Fibroblast of skin of abdomen (primary cell): ENCODE data around the gene EXD2.
A peak's percentile ranks its signal among the peaks of the same experiment; 100 is the strongest.
"Not testable (repeated sequence)": the region's sequence is repeated elsewhere in the genome, so short reads cannot be mapped to it uniquely, and the experiment has no call there.

Experiments used
- DNase-seq: peaks from one replicate; pipeline ENCODE4 v3.0.0-alpha.2; 2013

The EXD2 gene

DNA sequence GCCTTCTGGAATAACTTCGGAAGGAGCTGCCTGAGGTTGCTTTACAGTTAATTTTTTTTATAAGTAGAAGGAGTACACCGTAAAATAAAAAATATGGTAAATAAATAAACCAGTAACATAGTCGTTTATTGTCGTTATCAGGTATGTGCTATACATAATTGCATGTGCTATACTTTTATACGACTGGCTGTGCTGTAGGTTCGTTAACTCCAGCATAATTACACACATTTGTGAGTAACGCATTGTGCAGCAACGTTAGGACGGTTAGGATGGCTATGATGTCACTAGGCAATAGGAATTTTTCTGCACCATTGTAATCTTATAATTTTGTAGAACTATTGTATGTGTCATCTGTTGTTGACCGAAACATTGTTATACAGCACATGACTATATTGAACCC is 8.5 kb downstream of the EXD2 start:
- no peak for DNase-seq

GRCh38 chr14:69204753-69205152 is 13.5 kb downstream of the EXD2 start:
- no peak for DNase-seq

DNA sequence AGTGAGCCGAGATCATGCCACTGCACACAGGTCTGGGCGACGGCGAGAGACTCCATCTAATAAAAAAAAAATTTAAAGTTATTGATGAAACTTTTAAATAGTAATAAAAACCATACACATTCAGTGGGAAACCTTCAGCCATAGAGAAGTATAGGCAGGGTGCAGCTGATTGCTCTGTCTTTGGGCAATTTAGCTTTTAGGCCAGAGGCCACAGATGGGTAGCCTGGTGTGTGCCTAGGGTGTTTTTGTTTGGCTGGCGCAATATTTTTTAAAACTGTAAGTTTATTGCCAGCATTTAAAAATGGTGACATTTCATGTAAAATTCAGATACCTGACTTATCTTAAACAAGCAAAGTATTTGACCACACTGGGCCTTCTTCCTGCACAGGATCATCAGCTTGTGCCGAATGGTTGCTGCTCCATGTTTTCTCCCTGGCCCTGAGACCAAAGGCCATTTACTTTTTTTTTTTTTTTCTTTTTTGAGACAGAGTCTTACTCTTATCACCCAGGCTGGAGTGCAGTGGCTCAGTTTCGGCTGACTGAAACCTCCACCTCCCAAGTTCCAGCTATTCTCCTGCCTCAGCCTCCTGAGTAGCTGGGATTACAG is 16.2 kb downstream of the EXD2 start:
- no peak for DNase-seq

DNA sequence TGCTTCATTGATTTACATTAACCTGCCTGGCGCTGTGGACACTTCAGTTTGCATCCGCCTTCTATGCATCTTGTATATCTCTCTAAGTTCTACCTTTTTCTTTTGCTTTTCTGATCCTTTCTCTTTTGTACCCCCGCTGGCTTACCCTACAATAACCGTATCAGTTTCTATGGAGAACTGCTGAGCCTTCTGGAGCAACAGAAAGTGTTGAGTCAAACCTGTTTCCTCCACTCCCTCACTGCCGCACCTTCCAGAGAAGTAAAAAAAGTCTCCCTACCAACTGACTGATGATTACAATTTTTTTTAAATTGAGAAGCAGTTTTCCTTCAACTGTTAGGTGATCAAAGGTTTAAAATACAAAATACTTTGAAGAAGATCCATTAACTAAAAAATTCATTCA is 17.4 kb downstream of the EXD2 start:
- DNase-seq = no peak

GRCh38 chr14:69214393-69214792 is 23.1 kb downstream of the EXD2 start:
- DNase-seq = no peak

DNA sequence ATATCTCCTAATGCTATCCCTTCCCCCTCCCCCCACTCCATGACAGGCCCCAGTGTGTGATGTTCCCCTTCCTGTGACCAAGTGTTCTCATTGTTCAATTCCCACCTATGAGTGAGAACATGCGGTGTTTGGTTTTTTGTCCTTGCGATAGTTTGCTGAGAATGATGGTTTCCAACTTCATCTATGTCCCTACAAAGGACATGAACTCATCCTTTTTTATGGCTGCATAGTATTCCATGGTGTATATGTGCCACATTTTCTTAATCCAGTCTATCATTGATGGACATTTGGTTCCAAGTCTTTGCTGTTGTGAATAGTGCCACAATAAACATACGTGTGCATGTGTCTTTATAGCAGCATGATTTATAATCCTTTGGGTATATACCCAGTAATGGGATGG is 26.4 kb downstream of the EXD2 start:
- DNase-seq = not testable (repeated sequence)

- DNase-seq = no peak
These were observed 33.6 kb downstream of the EXD2 start for GRCh38 chr14:69224946-69225345.

DNA sequence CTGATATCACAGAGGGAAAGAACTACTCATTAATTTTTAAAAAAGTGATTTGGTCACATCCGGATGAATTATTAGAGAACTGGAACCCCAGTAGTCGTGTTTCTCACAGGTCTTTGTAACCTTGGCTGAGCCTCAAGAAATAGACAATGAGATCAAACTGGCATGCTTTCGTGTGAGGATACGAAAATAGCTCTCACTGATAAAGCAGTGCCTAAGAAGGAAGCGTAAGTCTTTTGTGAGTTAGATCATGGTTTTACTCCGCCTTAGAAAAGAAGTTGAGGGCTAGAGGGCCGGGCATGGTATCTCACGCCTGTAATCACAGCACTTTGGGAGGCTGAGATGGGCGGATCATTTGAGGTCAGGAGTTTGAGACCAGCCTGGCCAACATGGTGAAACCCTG is 34.9 kb downstream of the EXD2 start:
- DNase-seq = no peak

GRCh38 chr14:69226736-69227135 is 35.4 kb downstream of the EXD2 start:
- DNase-seq = peak; percentile 14

DNA sequence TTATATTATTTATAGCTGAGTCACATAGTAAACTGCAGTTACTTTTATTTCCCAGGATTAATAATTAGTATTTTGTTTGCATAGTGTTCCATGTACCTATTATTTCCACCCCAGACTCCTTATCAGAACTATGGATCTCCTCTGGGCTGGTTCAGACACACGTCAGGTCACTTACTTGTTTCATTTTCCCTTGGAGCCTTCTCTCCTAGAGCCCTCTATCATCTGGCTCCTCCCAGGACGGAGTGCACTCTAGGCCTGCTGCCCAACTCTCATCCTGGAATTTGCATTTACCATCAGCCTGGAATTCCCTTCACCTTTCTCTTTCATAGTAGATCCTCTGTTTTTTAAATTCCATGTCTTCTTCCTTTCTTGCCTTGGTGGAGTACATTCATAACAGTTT is 40.2 kb downstream of the EXD2 start:
- DNase-seq = no peak

- no peak for DNase-seq
These were observed 41.1 kb downstream of the EXD2 start for GRCh38 chr14:69232388-69232787.

DNA sequence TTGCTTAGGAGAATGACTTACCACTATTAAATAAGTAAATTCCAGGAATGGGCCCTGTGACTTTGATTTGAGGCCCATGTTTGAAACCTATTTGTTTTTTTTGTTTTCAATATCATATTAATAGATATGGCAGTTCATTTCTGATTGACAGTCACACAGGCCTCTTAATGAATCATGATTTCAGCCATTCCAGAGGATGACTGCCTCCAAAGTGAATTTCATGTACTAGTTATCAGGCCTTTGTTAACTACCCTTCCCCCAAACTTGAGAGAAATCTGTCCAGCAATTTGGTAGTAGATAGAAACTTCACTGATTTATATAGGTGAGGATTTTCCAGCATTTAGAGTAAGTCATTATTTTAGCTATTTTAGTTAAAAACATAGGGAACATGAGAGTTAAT is 42.8 kb downstream of the EXD2 start:
- DNase-seq = no peak

GRCh38 chr14:69235708-69236107 is 44.4 kb downstream of the EXD2 start:
- DNase-seq = no peak

DNA sequence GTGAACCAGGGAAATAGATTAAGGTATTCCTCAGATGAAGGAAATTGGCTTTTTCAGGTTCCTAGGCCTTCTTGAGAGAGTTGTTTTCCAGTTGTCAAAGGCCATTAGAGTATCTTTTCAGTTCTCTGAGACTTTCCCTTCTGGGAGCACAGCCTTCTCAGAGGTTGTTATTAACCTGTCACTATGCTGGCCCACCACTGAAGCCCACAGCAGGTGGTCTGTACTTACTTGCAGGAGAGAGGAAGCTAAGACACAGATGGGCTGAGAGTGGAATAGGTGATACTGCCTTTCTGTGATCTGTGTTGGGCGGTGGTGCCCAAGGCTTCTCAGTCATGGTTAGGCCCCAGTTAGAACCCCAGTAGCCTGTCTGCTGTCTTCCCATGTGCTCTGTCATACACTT is 45.8 kb downstream of the EXD2 start:
- DNase-seq = no peak

DNA sequence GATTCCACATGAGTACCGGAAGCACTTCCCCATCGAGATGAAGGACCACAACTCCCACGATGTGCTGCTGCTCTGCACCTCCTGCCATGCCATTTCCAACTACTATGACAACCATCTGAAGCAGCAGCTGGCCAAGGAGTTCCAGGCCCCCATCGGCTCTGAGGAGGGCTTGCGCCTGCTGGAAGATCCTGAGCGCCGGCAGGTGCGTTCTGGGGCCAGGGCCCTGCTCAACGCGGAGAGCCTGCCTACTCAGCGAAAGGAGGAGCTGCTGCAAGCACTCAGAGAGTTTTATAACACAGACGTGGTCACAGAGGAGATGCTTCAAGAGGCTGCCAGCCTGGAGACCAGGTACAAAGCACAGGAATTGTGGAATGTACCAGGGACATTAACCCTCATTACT is 46.3 kb downstream of the EXD2 start:
- DNase-seq = no peak

DNA sequence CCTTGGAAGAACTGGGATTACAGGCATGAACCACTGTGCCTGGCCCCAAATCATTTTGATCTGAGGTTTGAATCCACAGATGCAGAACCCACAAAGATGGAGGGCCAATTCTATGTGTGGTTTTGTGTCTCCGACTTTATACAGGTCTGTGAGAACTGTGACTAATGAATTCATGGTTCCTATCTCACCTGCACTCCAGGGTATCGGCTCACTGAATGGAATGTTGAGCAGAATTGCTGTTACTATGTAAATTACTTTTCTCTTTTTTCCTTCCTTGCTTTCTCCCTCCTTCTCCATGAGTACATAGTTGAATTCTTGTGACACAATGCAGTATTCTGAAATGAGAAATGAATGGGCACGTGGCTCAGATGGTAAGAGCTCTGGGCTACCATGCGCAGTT is 47.6 kb downstream of the EXD2 start:
- DNase-seq = no peak

DNA sequence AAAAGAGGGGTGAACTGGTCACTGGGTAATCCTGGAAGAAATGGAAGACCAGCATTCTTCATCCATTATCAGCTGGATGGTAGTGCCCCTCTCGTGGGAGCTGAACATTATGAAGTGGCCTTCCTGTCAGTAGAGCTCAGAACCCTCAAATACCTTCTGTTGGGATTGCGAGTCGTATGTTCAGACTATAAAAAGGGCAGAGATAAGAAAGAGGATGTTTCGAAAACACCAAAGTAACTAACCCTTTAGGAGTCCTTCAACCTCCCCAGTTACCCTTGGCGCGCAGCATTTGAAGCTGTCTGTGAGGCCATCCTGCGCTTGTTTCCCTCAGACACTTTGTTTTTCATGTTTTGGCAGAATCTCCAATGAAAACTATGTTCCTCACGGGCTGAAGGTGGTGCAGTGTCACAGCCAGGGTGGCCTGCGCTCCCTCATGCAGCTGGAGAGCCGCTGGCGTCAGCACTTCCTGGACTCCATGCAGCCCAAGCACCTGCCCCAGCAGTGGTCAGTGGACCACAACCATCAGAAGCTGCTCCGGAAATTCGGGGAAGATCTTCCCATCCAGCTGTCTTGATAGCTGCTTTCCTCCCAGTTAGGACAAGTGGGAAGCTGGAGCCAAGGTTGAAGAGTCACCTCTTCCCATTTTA is 49.4 kb downstream of the EXD2 start:
- no peak for DNase-seq

DNA sequence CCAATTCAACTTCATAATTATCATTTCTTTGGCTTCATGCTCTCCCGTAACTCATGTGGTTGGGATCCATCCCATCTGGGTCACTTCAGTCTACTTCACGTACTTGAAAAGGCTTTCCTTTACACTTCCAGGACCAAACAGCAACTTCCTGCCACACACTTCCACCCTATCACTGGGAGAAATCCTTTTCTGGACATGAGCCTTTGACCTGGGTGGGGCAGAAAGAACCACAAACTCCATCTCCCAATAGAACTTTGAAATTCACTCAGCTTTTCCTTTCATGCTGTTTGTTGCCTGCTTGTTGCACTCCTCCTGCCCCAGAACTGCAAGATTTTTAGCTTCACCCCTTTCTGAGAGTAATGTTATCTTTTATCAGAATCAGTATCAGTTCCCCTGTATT is 50.3 kb downstream of the EXD2 start:
- DNase-seq = no peak

GRCh38 chr14:69242311-69243224 is 51.3 kb downstream of the EXD2 start:
- peak; percentile 67 for DNase-seq

GRCh38 chr14:69244946-69245345 is 53.6 kb downstream of the EXD2 start:
- DNase-seq = no peak

- no peak for DNase-seq
These were observed 55.0 kb downstream of the EXD2 start for GRCh38 chr14:69246331-69246730.

DNA sequence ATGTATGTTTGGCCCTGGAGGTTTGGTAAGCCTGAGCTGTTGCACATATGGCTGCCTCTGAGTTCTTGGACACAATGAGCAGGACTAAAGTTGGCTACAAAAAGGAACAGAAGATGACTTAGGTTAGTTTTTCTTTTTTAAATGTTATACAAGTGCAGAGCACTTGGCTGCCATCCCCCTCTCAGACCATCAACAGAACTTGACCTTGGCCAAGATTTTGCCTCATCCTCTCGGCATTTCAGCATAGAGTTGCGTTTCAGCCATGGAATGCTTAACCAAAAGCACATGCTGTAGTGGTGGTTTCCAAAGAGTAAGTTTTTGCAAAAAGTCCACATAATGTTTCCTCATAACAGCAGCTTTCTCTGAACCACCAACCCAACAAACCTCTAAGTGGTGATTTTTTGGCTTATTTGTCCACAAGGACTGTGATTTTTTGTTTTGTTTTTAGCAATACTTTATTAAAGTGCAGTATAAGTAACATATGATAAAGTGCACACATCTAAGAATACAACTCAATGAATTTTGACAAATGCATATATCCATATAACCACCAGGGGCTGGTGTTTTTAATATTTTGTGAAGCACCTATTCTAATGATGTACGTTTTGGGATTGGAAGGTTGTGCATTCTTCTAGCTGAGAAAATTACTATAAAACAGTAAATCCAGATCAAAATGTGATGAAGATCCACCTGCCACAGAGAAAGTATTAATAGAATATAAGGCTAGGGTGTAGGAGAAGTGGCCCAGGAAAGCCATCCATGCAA is 56.6 kb downstream of the EXD2 start:
- peak; percentile 88 for DNase-seq

GRCh38 chr14:69249603-69250002 is 58.3 kb downstream of the EXD2 start:
- no peak for DNase-seq
